Measurements from ENCODE around the gene EEA1.
A peak's percentile ranks its signal among the peaks of the same experiment; 100 is the strongest.

Gene EEA1

GRCh38 chr12:92879698-92880322 lies 49.3 kb downstream of the EEA1 start:
- no peak for DNase-seq

- no peak for DNase-seq
These were observed 51.2 kb downstream of the EEA1 start for GRCh38 chr12:92877904-92878303.

- DNase-seq, result no peak
These were observed 52.6 kb downstream of the EEA1 start for GRCh38 chr12:92876496-92876895.

GRCh38 chr12:92871116-92871515 lies 58.0 kb downstream of the EEA1 start:
- DNase-seq, result no peak

- no peak for DNase-seq
These were observed 62.7 kb downstream of the EEA1 start for GRCh38 chr12:92866418-92866817.

GRCh38 chr12:92863251-92863650 lies 65.8 kb downstream of the EEA1 start:
- no peak for DNase-seq

- no peak for DNase-seq
These were observed 67.7 kb downstream of the EEA1 start for GRCh38 chr12:92861381-92861780.

- DNase-seq, result no peak
These were observed 68.6 kb downstream of the EEA1 start for GRCh38 chr12:92860521-92860920.

GRCh38 chr12:92859650-92860386 lies 69.3 kb downstream of the EEA1 start:
- no peak for DNase-seq

- DNase-seq, result no peak
These were observed 71.3 kb downstream of the EEA1 start for GRCh38 chr12:92857818-92858217.

GRCh38 chr12:92854344-92854743 lies 74.8 kb downstream of the EEA1 start:
- no peak for DNase-seq

GRCh38 chr12:92848740-92849139 lies 80.4 kb downstream of the EEA1 start:
- DNase-seq, result no peak

GRCh38 chr12:92847368-92847767 lies 81.7 kb downstream of the EEA1 start:
- DNase-seq, result no peak

- no peak for DNase-seq
These were observed 83.8 kb downstream of the EEA1 start for GRCh38 chr12:92845329-92845728.

- no peak for DNase-seq
These were observed 84.8 kb downstream of the EEA1 start for GRCh38 chr12:92844151-92844763.

- no peak for DNase-seq
These were observed 99.3 kb downstream of the EEA1 start for GRCh38 chr12:92829686-92830282.

GRCh38 chr12:92828565-92828964 lies 100.5 kb downstream of the EEA1 start:
- no peak for DNase-seq

GRCh38 chr12:92827836-92828431 lies 101.2 kb downstream of the EEA1 start:
- DNase-seq, result peak; percentile 73

- DNase-seq, result no peak
These were observed 108.0 kb downstream of the EEA1 start for GRCh38 chr12:92821142-92821541.

- no peak for DNase-seq
These were observed 114.5 kb downstream of the EEA1 start for GRCh38 chr12:92814584-92814983.

- DNase-seq, result no peak
These were observed 118.7 kb downstream of the EEA1 start for GRCh38 chr12:92810370-92810769.

- no peak for DNase-seq
These were observed 125.2 kb downstream of the EEA1 start for GRCh38 chr12:92803903-92804302.

GRCh38 chr12:92802906-92803305 lies 126.2 kb downstream of the EEA1 start:
- no peak for DNase-seq

- DNase-seq, result no peak
These were observed 132.4 kb downstream of the EEA1 start for GRCh38 chr12:92796650-92797049.
